ENCODE measurements around the gene RPS4Y2. TPM values are rescaled to one million over a fixed set of nuclear protein-coding genes. Genes with fewer than 3 reads are reported as not detected.

The RPS4Y2 gene
- total RNA-seq, 4 donors from 2014 or later, result not detected

DNA sequence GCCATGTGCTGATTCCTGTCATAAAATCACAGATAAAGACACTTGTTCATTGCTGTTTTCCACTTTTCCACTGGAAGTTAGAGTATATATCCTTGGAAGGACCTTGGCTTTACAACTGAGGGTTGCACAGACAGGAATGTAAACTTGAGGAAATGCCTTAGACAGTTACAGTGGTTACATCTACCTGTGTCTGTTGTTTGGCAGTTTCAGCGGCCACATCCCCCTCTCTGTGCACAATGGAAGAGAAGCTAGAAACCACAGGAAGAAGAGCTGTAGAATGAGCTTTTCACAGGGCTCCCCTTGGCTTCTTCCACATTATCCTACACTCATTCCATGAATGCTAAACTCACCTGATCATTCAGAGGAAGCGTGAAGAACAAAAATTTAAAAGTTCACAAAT is 9.0 kb upstream of the RPS4Y2 start:
- TF ChIP-seq, protein P1, sequence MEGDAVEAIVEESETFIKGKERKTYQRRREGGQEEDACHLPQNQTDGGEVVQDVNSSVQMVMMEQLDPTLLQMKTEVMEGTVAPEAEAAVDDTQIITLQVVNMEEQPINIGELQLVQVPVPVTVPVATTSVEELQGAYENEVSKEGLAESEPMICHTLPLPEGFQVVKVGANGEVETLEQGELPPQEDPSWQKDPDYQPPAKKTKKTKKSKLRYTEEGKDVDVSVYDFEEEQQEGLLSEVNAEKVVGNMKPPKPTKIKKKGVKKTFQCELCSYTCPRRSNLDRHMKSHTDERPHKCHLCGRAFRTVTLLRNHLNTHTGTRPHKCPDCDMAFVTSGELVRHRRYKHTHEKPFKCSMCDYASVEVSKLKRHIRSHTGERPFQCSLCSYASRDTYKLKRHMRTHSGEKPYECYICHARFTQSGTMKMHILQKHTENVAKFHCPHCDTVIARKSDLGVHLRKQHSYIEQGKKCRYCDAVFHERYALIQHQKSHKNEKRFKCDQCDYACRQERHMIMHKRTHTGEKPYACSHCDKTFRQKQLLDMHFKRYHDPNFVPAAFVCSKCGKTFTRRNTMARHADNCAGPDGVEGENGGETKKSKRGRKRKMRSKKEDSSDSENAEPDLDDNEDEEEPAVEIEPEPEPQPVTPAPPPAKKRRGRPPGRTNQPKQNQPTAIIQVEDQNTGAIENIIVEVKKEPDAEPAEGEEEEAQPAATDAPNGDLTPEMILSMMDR (IDR thresholded peaks at IDR 0.05; ENCODE audit: low read depth), result no peak

GRCh38 chrY:20763869-20764268 is 8.0 kb downstream of the RPS4Y2 start:
- TF ChIP-seq, protein P1 (IDR thresholded peaks at IDR 0.05; ENCODE audit: low read depth), result no peak

GRCh38 chrY:20765117-20765516 is 9.2 kb downstream of the RPS4Y2 start:
- TF ChIP-seq, protein P1 (IDR thresholded peaks at IDR 0.05; ENCODE audit: low read depth), result no peak

- TF ChIP-seq, protein P1 (IDR thresholded peaks at IDR 0.05; ENCODE audit: low read depth), result no peak
Measured at GRCh38 chrY:20770755-20771154, 14.8 kb downstream of the RPS4Y2 start.

DNA sequence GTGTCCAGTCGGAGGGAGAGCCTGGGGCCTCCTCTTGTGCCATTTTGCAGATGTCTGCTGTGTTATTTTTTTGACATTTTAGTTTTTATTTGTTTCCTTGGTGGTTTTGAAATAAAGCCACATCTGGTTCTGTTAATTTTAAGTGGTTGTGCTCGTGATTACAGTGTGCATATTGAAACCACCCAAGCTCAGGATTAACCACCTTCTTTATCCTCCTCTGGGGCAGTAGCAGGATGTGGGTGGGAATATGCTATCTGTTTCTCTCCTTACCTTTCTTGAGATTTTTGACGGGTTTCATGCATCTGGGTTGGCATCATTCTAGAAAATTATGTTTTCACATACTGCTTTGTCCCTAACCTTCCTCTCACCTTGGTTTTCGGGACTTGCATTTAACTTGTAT is 20.2 kb downstream of the RPS4Y2 start:
- TF ChIP-seq, protein P1 (IDR thresholded peaks at IDR 0.05; ENCODE audit: low read depth), result no peak

GRCh38 chrY:20780104-20780654 is 24.3 kb downstream of the RPS4Y2 start:
- TF ChIP-seq, protein P1 (IDR thresholded peaks at IDR 0.05; ENCODE audit: low read depth), result no peak

DNA sequence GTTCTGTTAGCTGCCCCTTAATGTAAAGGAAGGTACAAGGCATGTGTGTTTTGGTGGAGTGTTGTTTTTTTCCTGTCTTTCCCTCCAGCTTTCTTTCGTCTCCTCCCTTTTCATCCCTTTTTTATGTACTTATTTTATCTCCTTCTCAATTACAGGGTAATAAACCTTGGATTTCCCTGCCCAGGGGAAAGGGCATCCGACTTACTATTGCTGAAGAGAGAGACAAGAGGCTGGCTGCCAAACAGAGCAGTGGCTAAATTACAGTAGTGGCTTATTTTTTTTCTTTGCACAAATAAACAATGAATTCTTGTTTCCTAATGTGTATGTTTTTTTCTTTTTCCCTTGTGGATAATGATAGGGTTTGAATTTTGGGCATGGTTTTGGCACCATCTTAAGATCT is 24.9 kb downstream of the RPS4Y2 start:
- TF ChIP-seq, protein P1 (IDR thresholded peaks at IDR 0.05; ENCODE audit: low read depth), result no peak

All from subcutaneous adipose tissue (tissue), 4 donors.